ENCODE results near the gene NR2F6.
"Not testable (repeated sequence)": the region's sequence is repeated elsewhere in the genome, so short reads cannot be mapped to it uniquely, and the experiment has no call there.

Gene NR2F6

DNA sequence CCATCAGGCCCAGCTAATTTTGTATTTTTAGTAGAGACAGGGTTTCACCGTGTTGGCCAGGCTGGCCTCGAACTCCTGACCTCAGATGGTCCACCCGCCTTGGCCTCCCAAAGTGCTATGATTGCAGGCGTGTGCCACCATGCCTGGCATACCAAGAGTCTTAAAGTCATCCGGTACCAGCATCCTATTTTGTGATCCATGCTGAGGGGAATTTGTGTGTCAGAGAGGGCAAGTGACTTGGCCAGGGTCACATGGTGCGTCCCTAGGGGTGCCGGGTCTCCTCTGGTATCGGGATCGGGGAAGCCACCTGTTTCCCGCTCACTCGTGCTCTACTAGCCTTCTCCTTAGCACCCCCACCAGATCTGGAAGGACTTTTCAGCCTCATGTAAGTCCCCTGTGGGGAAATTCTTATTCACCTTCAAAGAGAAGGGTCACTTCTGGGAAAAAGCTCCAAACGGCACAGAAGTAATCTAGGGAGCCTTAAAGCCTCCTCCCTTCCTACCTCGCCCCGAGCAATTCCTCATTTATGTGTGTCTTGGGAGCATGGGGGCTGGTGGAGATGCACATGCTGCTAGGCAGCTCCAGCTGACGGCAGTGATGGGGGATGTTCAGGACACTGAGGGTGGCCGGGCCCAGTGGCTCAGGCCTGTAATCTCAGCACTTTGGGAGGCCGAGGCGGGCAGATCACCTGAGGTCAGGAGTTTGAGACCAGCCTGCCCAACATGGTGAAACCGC is 29.9 kb upstream of the NR2F6 start:
- H3K36me3 ChIP-seq (ENCODE audit: insufficient read depth): no peaks in the 10 kb centered on the region
- TF ChIP-seq CTCF (conservative IDR thresholded peaks at IDR 0.05; ENCODE audit: low read depth, low read length): no peak
- no peaks in the 10 kb centered on the region for H3K79me2 ChIP-seq (ENCODE audit: insufficient read depth, low read depth)

GRCh38 chr19:17274892-17275291 is 29.2 kb upstream of the NR2F6 start:
- not testable (repeated sequence) for H3K27ac ChIP-seq; H3K79me2 ChIP-seq (ENCODE audit: insufficient read depth, low read depth); H2AFZ ChIP-seq (ENCODE audit: low read depth); H3K36me3 ChIP-seq (ENCODE audit: insufficient read depth); H4K20me1 ChIP-seq (ENCODE audit: insufficient read depth); H3K4me1 ChIP-seq (ENCODE audit: low read depth, poor library complexity, severe bottlenecking); H3K4me3 ChIP-seq (IDR thresholded peaks at IDR 0.05; ENCODE audit: insufficient read depth, low read depth, low read length); H3K4me2 ChIP-seq; H3K9ac ChIP-seq; H3K27me3 ChIP-seq (ENCODE audit: insufficient read depth, low read depth)

More for the DNA sequence above, 29.9 kb upstream of the NR2F6 start:
- H3K4me1 ChIP-seq (ENCODE audit: low read depth, poor library complexity, severe bottlenecking): no peaks in the 10 kb centered on the region
- H3K4me2 ChIP-seq: no peak overlapping the region
- H3K27ac ChIP-seq: no peak overlapping the region
- H3K27me3 ChIP-seq (ENCODE audit: insufficient read depth, low read depth): no peaks in the 10 kb centered on the region
- no peak overlapping the region for H3K9ac ChIP-seq
- H4K20me1 ChIP-seq (ENCODE audit: insufficient read depth): no peaks in the 10 kb centered on the region
- no peak overlapping the region for H3K4me3 ChIP-seq (IDR thresholded peaks at IDR 0.05; ENCODE audit: insufficient read depth, low read depth, low read length)
- H2AFZ ChIP-seq (ENCODE audit: low read depth): no peak overlapping the region

GRCh38 chr19:17268754-17269153 is 23.0 kb upstream of the NR2F6 start:
- Histone ChIP-seq H3K4me1 (ENCODE audit: low read depth, poor library complexity, severe bottlenecking) (peaks cover 14% of the 10 kb centered on the region), H4K20me1 (ENCODE audit: insufficient read depth) (no peaks in the 10 kb centered on the region), H3K4me2 (peak overlapping the region; percentile 83; the same call in 1 of the 2 replicates), H3K36me3 (ENCODE audit: insufficient read depth) (no peaks in the 10 kb centered on the region), H2AFZ (ENCODE audit: low read depth) (no peak overlapping the region), H3K4me3 (IDR thresholded peaks at IDR 0.05; ENCODE audit: insufficient read depth, low read depth, low read length) (no peak overlapping the region), H3K79me2 (ENCODE audit: insufficient read depth, low read depth) (peaks cover 6% of the 10 kb centered on the region; the same call in 1 of the 2 replicates), H3K27me3 (ENCODE audit: insufficient read depth, low read depth) (no peaks in the 10 kb centered on the region), H3K9ac (no peak overlapping the region), H3K27ac (peak overlapping the region; percentile 61; the same call in 1 of the 2 replicates)
- TF ChIP-seq CTCF (conservative IDR thresholded peaks at IDR 0.05; ENCODE audit: low read depth, low read length): no peak

DNA sequence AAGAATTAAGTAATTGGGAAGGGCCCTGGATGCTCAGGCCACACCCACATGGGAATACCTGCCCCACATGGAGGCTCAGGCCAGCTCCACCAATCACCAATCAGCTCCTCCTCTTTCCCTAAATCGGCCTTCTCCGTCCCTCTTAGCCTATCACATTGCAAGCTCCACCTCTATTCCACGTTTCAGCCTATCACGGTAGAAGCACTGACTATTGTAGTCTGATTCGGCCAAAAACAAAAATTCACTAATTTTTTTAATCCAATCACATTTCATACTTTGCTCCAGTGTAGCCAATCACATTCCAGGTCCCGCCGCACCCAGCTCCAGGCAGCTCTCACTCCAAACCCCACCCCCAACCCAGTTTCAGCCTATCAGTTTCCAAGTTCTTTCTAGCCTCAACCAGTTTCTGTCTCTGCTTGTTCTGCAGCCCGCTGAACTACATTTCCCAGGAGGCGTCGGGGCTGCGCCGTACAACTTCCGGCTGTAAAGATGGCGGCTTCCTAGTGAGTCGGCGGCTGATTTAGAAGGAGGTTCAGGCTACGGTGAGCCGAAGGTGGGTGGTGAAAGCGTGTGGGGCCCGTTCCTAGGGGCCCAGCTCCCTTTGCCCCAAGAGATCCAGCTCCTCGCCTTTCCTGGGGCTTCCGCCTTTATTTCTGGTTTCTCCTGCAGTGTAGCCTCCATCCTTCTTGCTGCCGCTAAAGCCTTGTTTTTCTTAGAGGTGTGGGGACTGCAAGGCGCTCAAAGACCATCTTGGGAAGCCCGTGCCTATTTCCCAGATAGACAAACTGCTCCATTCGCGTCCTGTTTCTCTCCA is 21.5 kb upstream of the NR2F6 start, which contains the start of gene BABAM1:
BABAM1 (plus strand) TSS at position 469 of the 814 bp plus-strand sequence. CDS start 1,364 bp downstream, outside the sequence.
- H4K20me1 ChIP-seq (ENCODE audit: insufficient read depth): no peaks in the 10 kb centered on the region
- peaks cover 14% of the 10 kb centered on the region for H3K4me1 ChIP-seq (ENCODE audit: low read depth, poor library complexity, severe bottlenecking)
- peak within 1 kb of the TSS; percentile 83 for H3K4me2 ChIP-seq
- H3K79me2 ChIP-seq (ENCODE audit: insufficient read depth, low read depth): peaks cover 6% of the 10 kb centered on the region; the same call in 1 of the 2 replicates
- H2AFZ ChIP-seq (ENCODE audit: low read depth): peak within 1 kb of the TSS; percentile 35; the same call in 1 of the 2 replicates
- no peaks in the 10 kb centered on the region for H3K36me3 ChIP-seq (ENCODE audit: insufficient read depth)
- TF ChIP-seq CTCF (conservative IDR thresholded peaks at IDR 0.05; ENCODE audit: low read depth, low read length): no peak
- no peaks in the 10 kb centered on the region for H3K27me3 ChIP-seq (ENCODE audit: insufficient read depth, low read depth)
- H3K27ac ChIP-seq: peak within 1 kb of the TSS; percentile 61
- peak within 1 kb of the TSS; percentile 56; the same call in 1 of the 2 replicates for H3K9ac ChIP-seq
- H3K4me3 ChIP-seq (IDR thresholded peaks at IDR 0.05; ENCODE audit: insufficient read depth, low read depth, low read length): no peak within 1 kb of the TSS

Measured in KMS-11 (cell line).